Sigmoid colon (tissue), 7 donors: ENCODE measurements around the gene SRSF9. TPM values are rescaled to one million over a fixed set of nuclear protein-coding genes. Genes with fewer than 3 reads are reported as not detected.

Experiments used
- DNase-seq: peaks from one replicate; pipeline ENCODE4 v3.0.0-alpha.2; 2019
- H3K27ac ChIP-seq, 4 donors: fragments of 200-600 bp; sonication (generic); one replicate each; pipeline ENCODE4 v1.5.1; 2016 to 2019; ENCODE audit warnings: mild to moderate bottlenecking in 1 of 4
- H3K27me3 ChIP-seq, 3 donors: fragments of 200-600 bp; sonication (generic); one replicate each; pipeline ENCODE4 v1.5.1; 2019; ENCODE audit warnings: mild to moderate bottlenecking in 1 of 3
- H3K36me3 ChIP-seq, 4 donors: fragments of 200-600 bp; sonication (generic); one replicate each; pipeline ENCODE4 v1.5.1; 2016 to 2019
- H3K4me1 ChIP-seq, 4 donors: fragments of 200-600 bp; sonication (generic); one replicate each; pipeline ENCODE4 v1.5.1; 2017 to 2019
- H3K4me3 ChIP-seq, 4 donors: fragments of 200-600 bp; sonication (generic); one replicate each; pipeline ENCODE4 v1.5.1; 2017 to 2019; ENCODE audit warnings: mild to moderate bottlenecking in 2 of 4, moderate library complexity in 1 of 4
- H3K9me3 ChIP-seq, 4 donors: fragments of 200-600 bp in 3 of 4; sonication (generic) in 3 of 4; one replicate each; pipeline versions ENCODE4 v1.5.1 to v1.6.1; 2013 to 2019
- CTCF ChIP-seq, 4 experiments: fragments of 450-650 bp in 3 of 4; fragments of 200-600 bp in 1 of 4; IDR thresholded peaks; one replicate each; pipeline ENCODE4 v1.5.1; 2016 to 2019; ENCODE audit warnings: antibody characterized with exemption in 4 of 4, mild to moderate bottlenecking in 3 of 4, moderate library complexity in 2 of 4
- EP300 ChIP-seq, 4 donors: sonication (generic); formaldehyde crosslinking; IDR thresholded peaks; one replicate each; pipeline ENCODE4 v1.6.1; 2017; ENCODE audit warnings: antibody characterized with exemption in 4 of 4
- POLR2A ChIP-seq, 2 donors: fragments of 450-650 bp; IDR thresholded peaks; one replicate each; pipeline ENCODE4 v1.6.1; 2016; ENCODE audit warnings: antibody characterized with exemption in 2 of 2, mild to moderate bottlenecking in 2 of 2, moderate library complexity in 2 of 2
- POLR2AphosphoS5 ChIP-seq, 4 donors: sonication (generic); formaldehyde crosslinking; IDR thresholded peaks; one replicate each; pipeline ENCODE4 v1.6.1; 2017; ENCODE audit warnings: antibody characterized with exemption in 4 of 4
- WGBS, 2 donors: extraction: QIAGEN DNeasy Blood & Tissue Kit; methylation state at CpG; one replicate each; pipeline ENCODE4 v1.1.7; 2013; 5-methylcytosine and 5-hydroxymethylcytosine counted together
- intact Hi-C: fragments of 100-400 bp; cut with DNase I; formaldehyde crosslinking; loops from one replicate; pipeline ENCODE4 v1.15.1; 2023
- polyA plus RNA-seq, 3 donors: library from polyadenylated mRNA; stranded (reverse); fragments of 200-250 nt; gene quantifications; one replicate each; pipeline ENCODE4 v1.2.3, GENCODE V29; 2013
- total RNA-seq, 4 donors: library from RNA; depleted of rRNA; stranded (reverse); fragments of >200 nt; gene quantifications; one replicate each; pipeline ENCODE4 v1.1.0, GENCODE V29; 2016
- donor health status: healthy with polysubstance abuse.
- donor health status: Bipolar disorder and iron deficiency.
- donor health status: healthy.

The SRSF9 gene
- total and polyA plus RNA-seq, 7 donors: 41.4 to 187 (median 55.1) TPM

DNA sequence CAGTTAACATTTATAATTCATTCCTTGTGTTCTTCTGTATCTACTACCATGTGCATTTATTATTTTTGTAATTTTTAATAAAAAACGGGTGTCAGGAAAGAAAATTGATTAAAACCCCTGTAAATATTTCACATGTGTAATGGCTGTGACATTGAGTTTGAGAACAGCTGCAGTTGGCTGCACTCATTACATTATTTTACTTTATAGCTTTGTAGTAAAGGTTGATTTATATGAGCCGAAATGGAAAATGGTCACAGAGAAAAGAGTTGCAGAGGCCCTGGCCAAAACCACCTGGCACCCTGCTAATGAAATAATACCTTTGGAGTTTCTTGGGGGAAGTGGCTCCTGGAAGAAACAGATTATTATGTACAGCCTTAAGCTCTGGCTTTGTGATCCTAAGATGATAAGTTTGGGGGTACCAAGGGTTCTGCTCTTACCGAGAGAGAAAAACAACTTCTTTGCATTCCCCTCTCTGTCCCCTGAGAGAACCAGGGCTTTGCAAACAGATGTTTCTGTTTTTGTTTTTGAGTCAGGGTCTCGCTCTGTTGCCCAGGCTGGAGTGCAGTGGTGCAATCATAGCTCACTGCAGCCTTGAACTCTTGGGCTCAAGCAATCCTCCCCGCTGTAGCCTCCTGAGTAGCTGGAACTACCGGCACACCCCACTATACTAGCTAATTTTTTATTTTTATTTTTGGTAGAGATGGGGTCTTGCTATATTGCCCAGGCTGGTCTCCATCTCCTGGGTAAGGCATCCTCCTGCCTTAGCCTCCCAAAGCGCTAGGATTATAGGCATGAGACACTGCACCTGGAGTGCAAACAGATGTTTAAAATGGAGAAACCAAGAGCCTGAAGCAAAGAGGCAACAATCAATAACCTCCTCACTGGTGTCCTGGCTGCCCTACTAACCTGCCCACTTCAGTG, 16.7 kb upstream of the SRSF9 start:
- WGBS, 2 donors: 88 to 91% methylated on average over 7 of the region's 7 CpGs

DNA sequence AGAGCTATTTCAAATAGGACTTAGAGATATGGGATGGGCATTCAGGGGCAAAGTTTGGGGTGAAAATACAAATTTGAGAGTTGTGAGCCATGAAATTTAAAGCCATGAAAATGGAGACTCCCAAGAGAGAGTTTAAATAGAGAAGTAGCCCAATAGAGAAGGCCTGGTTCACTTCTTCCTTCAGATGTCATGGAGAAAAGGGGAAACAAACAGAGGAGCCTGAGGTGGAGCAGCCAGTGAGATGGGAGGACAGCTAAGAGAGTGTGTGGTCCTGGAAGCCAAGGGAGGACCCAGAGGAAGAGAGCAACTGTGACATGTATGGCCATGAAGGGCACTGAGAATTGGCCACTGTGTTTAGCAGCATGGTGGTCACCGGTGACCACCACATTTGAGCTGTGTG, 14.1 kb upstream of the SRSF9 start:
- 95 to 97% methylated on average over 1 of the region's 1 CpG for WGBS, 2 donors
- Histone ChIP-seq H3K4me3 (no peak overlapping the region), H3K36me3 (peaks cover 0 to 5% (median 0%) of the 10 kb centered on the region in 4 donors), H3K27me3 (no peaks in the 10 kb centered on the region), H3K27ac (no peak overlapping the region), H3K9me3 (no peaks in the 10 kb centered on the region), H3K4me1 (no peaks in the 10 kb centered on the region)
- intact Hi-C loops: no loop called here
- TF ChIP-seq POLR2A (IDR thresholded peaks at IDR 0.05): no peak
- TF ChIP-seq POLR2AphosphoS5 (IDR thresholded peaks at IDR 0.05): no peak
- no peak for TF ChIP-seq EP300 (IDR thresholded peaks at IDR 0.05)
- no peak for TF ChIP-seq CTCF (IDR thresholded peaks at IDR 0.05)
- no peak for DNase-seq

More for the DNA sequence above, 16.7 kb upstream of the SRSF9 start:
- no peak overlapping the region for H3K4me3 ChIP-seq
- TF ChIP-seq CTCF (IDR thresholded peaks at IDR 0.05): no peak
- no peak for TF ChIP-seq EP300 (IDR thresholded peaks at IDR 0.05)
- no peak for TF ChIP-seq POLR2AphosphoS5 (IDR thresholded peaks at IDR 0.05)
- no peak for TF ChIP-seq POLR2A (IDR thresholded peaks at IDR 0.05)
- intact Hi-C loops: no loop called here
- peaks cover 0 to 9% (median 0%) of the 10 kb centered on the region in 4 donors for H3K36me3 ChIP-seq
- DNase-seq: no peak
- no peak overlapping the region for H3K27ac ChIP-seq
- no peaks in the 10 kb centered on the region for H3K27me3 ChIP-seq
- no peaks in the 10 kb centered on the region for H3K9me3 ChIP-seq
- no peaks in the 10 kb centered on the region for H3K4me1 ChIP-seq

DNA sequence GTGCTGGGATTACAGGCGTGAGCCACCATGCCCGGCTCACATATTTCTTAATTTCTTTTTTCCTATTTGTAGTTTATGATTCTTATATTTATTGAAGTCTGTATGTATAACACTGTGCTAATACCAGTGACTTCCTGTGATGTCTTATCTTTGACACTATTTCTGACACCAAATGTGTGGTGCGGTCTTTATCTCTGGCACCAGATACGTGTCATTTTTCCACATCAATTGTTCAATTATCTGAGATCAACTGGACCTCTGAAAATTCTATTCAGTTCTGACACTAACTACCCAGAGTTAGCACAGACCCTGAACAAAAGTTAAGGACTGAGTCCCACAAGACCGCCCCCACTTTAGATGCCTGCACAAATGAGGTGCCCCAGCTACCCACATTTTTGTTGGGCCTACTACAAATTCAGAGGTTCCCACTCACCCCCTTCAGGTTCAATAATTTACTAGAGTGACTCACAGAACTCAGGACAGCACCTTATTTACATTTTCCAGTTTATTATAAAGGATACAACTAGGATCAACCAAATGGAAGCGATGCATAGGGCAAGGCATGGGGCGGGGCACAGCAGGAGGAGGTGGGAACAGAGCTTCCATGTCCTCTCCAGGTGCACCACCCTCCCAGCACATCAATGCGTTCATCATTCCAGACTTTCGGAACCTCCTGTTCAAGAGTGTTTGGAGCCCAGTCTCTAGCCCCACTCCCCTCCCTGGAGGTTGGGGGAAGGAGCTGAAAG, 11.6 kb upstream of the SRSF9 start:
- Histone ChIP-seq H3K4me3 (no peak overlapping the region), H3K27ac (no peak overlapping the region), H3K4me1 (no peaks in the 10 kb centered on the region), H3K27me3 (no peaks in the 10 kb centered on the region), H3K9me3 (no peaks in the 10 kb centered on the region), H3K36me3 (peaks cover 0 to 5% (median 0%) of the 10 kb centered on the region in 4 donors)
- no peak for DNase-seq
- 90% methylated on average over 9 of the region's 9 CpGs for WGBS, 2 donors
- no peak for TF ChIP-seq POLR2A (IDR thresholded peaks at IDR 0.05)
- no peak for TF ChIP-seq CTCF (IDR thresholded peaks at IDR 0.05)
- no peak for TF ChIP-seq POLR2AphosphoS5 (IDR thresholded peaks at IDR 0.05)
- TF ChIP-seq EP300 (IDR thresholded peaks at IDR 0.05): no peak
- intact Hi-C loops: no loop called here

DNA sequence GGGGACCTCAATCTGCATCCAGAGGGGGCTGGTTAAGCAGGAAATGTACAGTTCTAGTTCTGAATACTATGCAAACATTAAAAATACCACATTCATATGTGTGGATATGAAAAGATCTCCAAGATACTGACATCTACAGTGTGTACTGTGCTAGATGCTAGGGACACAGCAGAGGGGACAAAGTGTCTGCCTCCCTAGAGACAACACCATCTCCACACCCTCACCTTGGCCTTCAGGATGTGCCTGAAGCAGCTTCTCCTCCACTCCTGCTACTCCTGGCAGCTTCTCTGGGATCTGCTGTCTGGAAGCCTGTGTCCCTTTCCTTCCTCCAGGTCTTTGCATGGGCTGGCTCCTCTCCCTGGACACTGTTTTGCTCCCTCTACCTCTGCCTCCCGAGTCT, 10.7 kb upstream of the SRSF9 start:
- WGBS, 2 donors: 75 to 88% methylated on average over 1 of the region's 1 CpG
- TF ChIP-seq EP300 (IDR thresholded peaks at IDR 0.05) (no peak), CTCF (IDR thresholded peaks at IDR 0.05) (no peak), POLR2A (IDR thresholded peaks at IDR 0.05) (no peak), POLR2AphosphoS5 (IDR thresholded peaks at IDR 0.05) (no peak)
- no peaks in the 10 kb centered on the region for H3K4me1 ChIP-seq

More for the DNA sequence above, 10.7 kb upstream of the SRSF9 start:
- no peaks in the 10 kb centered on the region for H3K27me3 ChIP-seq
- intact Hi-C loops: no loop called here
- DNase-seq: no peak
- no peaks in the 10 kb centered on the region for H3K9me3 ChIP-seq
- no peak overlapping the region for H3K27ac ChIP-seq
- H3K4me3 ChIP-seq: no peak overlapping the region
- H3K36me3 ChIP-seq: peaks cover 0 to 5% (median 0%) of the 10 kb centered on the region in 4 donors
